ENCODE measurements around the gene SENP7.

The SENP7 gene, protein sequence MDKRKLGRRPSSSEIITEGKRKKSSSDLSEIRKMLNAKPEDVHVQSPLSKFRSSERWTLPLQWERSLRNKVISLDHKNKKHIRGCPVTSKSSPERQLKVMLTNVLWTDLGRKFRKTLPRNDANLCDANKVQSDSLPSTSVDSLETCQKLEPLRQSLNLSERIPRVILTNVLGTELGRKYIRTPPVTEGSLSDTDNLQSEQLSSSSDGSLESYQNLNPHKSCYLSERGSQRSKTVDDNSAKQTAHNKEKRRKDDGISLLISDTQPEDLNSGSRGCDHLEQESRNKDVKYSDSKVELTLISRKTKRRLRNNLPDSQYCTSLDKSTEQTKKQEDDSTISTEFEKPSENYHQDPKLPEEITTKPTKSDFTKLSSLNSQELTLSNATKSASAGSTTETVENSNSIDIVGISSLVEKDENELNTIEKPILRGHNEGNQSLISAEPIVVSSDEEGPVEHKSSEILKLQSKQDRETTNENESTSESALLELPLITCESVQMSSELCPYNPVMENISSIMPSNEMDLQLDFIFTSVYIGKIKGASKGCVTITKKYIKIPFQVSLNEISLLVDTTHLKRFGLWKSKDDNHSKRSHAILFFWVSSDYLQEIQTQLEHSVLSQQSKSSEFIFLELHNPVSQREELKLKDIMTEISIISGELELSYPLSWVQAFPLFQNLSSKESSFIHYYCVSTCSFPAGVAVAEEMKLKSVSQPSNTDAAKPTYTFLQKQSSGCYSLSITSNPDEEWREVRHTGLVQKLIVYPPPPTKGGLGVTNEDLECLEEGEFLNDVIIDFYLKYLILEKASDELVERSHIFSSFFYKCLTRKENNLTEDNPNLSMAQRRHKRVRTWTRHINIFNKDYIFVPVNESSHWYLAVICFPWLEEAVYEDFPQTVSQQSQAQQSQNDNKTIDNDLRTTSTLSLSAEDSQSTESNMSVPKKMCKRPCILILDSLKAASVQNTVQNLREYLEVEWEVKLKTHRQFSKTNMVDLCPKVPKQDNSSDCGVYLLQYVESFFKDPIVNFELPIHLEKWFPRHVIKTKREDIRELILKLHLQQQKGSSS

DNA sequence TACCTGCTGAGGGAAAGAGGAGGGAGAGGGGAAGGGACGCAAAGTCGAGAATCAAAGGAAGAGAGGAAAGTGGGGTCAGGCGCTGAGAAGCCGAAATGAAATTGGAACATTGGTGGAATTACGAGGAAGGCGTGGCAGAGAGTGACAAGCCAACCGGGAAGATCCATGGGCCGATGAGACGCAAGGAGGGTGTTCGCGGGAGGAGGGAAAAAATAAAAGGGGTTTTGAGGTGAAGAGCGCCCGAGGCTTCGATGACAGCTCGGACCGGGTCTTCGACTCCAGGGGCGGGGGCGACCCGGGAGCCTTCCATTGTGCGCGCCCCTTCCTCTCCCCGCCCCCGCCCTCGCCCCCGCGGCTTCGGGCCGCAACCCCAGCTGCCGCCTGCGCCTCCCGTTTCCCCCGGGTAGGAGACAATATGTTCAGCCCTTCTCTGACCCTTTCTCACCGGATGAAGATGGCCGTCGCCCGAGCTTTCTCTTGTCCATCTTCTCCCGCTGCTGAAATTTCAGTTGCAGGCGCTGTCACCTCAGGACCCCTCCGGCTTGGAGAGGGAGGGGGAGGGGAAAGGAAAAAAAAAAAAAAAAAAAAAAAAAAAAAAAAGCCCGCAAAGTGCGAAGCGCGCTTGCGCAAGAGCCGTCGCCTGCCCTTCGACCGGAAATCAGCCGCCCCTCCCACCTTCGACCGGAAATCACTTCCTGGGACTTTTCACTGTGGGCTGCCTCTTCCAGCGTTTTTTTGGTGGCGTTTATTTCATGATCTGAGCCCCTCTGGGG is at the start of gene SENP7:
SENP7 (minus strand) TSS at position 567 of the 773 bp plus-strand sequence; CDS start at position 485, 82 bp downstream.
- TF ChIP-seq, protein P1, sequence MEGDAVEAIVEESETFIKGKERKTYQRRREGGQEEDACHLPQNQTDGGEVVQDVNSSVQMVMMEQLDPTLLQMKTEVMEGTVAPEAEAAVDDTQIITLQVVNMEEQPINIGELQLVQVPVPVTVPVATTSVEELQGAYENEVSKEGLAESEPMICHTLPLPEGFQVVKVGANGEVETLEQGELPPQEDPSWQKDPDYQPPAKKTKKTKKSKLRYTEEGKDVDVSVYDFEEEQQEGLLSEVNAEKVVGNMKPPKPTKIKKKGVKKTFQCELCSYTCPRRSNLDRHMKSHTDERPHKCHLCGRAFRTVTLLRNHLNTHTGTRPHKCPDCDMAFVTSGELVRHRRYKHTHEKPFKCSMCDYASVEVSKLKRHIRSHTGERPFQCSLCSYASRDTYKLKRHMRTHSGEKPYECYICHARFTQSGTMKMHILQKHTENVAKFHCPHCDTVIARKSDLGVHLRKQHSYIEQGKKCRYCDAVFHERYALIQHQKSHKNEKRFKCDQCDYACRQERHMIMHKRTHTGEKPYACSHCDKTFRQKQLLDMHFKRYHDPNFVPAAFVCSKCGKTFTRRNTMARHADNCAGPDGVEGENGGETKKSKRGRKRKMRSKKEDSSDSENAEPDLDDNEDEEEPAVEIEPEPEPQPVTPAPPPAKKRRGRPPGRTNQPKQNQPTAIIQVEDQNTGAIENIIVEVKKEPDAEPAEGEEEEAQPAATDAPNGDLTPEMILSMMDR (IDR thresholded peaks at IDR 0.05), result no peak

DNA sequence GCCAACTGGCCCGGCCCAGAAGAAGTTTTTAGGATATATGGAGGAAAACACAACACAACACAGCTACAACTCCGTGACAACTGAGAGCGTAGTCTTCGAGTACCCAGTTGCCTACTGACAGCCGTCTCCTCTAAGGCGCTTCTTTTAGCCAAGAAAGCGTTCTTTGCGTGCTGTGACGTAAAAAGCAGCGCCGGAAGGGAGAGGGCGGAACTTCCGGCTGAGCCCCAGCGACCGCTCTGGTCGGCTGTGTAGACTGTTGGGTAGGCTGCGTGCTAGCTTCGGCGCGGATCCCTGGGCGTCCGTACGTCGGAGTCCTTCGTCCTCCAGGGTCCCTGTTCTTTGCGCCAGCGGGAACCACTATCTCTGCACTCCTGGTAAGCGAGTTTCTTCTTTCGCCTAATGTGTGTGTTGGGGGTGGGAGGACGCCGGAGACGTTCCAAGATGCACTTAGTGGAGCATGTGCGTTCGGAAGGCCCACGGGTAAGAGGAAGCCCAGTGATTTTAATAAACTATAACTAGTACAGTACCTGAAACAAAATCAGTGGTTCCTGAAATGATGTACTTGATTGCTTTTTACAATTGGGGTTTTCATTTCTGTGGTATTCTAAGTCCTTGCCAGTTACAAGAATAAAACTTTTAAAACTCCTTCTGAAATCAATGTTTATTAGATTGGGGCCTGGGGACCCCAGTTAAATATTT is 48.8 kb upstream of the SENP7 start, which contains the start of gene TRMT10C:
TRMT10C (plus strand) TSS at position 239 of the 699 bp plus-strand sequence. CDS start 2,914 bp downstream, outside the sequence.
- TF ChIP-seq, protein P1 (IDR thresholded peaks at IDR 0.05), result no peak

DNA sequence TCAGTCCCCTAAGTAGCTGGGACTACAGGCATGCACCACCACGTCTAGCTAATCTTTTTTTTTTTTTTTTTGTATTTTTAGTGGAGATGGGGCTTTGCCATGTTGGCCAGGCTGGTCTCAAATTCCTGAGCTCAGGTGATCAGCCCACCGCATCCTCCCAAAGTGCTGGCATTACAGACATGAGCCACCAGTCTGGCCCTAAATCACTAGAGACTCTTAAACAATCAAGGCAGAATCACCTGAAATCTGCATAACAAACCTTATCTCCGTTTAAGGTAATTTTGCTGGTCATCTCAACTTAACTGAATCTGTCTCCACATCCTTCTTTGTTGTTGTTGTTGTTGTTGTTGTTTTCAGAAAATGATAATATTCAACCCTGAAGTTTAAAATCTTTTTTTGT is 43.1 kb upstream of the SENP7 start:
- TF ChIP-seq, protein P1 (IDR thresholded peaks at IDR 0.05), result no peak

DNA sequence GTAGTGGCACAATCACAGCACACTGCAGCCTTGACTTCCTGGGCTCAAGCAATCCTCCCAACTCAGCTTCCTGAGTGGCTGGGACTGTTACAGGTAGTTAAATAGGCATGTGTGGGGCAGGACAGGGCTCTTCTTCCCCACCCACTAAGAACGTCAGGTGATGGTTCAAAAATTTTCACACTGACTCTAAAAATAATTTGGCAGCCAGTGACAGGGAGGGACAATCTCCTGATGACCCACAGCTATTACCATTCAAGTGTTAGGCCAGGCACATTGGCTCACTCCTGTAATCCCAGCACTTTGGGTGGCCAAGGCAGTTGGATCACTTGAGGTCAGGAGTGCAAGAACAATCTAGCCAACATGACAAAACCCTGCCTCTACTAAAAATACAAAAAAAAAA is 36.5 kb upstream of the SENP7 start:
- TF ChIP-seq, protein P1 (IDR thresholded peaks at IDR 0.05), result no peak

DNA sequence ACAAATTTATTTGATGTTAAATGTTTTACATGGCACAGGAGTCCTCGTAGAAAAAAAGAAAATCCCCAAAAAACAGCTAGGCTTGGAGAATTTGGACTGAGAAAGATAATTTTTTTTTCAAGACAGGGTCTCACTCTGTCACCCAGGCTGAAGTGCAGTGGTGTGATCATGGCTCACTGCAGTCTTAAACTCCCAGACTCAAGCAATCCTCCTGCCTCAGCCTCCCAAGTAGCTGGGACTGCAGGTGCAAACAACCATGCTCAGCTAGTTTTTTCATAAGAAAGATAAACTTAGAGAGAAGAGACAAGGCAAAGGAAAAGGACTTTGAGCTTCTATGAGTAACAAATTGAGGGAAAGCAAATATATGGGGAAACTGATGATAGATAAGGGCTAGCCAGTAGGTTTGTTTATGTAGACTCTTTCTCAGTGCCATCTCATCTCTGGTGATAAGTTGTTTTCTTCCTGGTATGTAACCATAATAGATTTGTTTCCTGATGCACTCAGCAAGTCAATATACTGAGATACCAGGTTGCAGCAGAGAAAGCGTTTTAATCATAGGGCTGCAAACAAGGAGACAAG is 35.6 kb upstream of the SENP7 start:
- TF ChIP-seq, protein P1 (IDR thresholded peaks at IDR 0.05), result no peak

DNA sequence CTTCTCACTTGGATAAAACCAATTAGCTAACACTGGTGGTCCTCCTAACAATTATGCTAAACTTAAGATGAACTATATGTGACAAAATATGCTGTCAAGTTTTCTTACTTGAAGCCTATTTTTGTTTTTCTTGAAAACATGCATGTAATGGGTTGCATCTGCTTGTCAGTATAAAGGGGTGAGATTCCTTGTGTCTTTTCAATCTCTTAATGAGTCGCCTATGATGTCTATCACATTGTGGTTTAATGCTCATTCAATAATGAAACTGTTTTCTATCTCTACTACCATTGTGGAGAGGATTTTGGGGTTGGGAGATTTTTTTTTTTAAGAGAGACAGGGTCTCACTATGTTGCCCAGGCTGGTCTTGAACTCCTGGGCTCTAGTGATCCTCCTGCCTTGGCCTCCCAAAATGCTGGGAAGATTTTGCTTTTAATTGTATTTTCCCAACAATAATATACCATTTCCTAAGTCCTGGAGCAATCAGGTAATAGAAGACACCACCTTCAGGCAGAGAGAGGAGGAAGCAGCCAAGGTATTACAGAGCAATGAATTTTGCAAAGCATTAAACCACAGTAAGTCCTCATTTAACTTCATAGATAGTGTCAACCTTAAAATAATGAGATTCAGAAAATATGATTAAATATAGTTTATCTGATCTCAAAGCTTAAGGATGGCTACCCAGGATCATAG is 31.3 kb upstream of the SENP7 start:
- TF ChIP-seq, protein P1 (IDR thresholded peaks at IDR 0.05), result no peak; the same call in 1 of the 2 replicates
